Transverse colon (tissue), 3 donors: Measurements from ENCODE around the gene SLC35A4.

ENCODE experiments used
- CTCF ChIP-seq, 5 experiments: fragments of 200-600 bp in 3 of 5; fragments of 450-650 bp in 2 of 5; sonication (generic) in 3 of 5; IDR thresholded peaks; 1 replicate in 2 of 5; 2 replicates in 3 of 5; pipeline ENCODE4 v1.5.1; 2016 to 2017; ENCODE audit warnings: antibody characterized with exemption in 5 of 5, inconsistent platforms in 3 of 5, mild to moderate bottlenecking in 2 of 5, moderate library complexity in 1 of 5
- EP300 ChIP-seq: sonication (generic); formaldehyde crosslinking; IDR thresholded peaks from one replicate; pipeline ENCODE4 v1.6.1; 2017; ENCODE audit warnings: antibody characterized with exemption, low read depth
- POLR2A ChIP-seq: fragments of 450-650 bp; IDR thresholded peaks from one replicate; pipeline ENCODE4 v1.6.1; 2016; ENCODE audit warnings: antibody characterized with exemption, mild to moderate bottlenecking, moderate library complexity

GRCh38 chr5:140565024-140565779 is 574 bp downstream of the SLC35A4 start:
- TF ChIP-seq CTCF (IDR thresholded peaks at IDR 0.05) = no peak
- no peak for TF ChIP-seq EP300
- TF ChIP-seq POLR2A = no peak
